Neutrophil (primary cell): ENCODE data around the gene LIMS1.
"Not testable (repeated sequence)": the region's sequence is repeated elsewhere in the genome, so short reads cannot be mapped to it uniquely, and the experiment has no call there.

Experiments used
- H3K27ac ChIP-seq: fragments of 200-600 bp; sonication (generic); 2 replicates; pipeline ENCODE4 v1.5.1; 2016; ENCODE audit warnings: mild to moderate bottlenecking, moderate library complexity
- H3K27me3 ChIP-seq: fragments of 200-600 bp; sonication (generic); 2 replicates; pipeline ENCODE4 v1.6.0; 2016; ENCODE audit warnings: mild to moderate bottlenecking
- H3K36me3 ChIP-seq: fragments of 200-600 bp; sonication (generic); 2 replicates; pipeline ENCODE4 v1.5.1; 2017
- H3K4me1 ChIP-seq, 2 experiments: fragments of 200-600 bp in 1 of 2; sonication (generic) in 1 of 2; 1 replicate in 1 of 2; 2 replicates in 1 of 2; pipeline versions ENCODE4 v1.5.1 to v1.6.1; 2013 to 2016; ENCODE audit warnings: low read depth in 1 of 2, low read length in 1 of 2, mild to moderate bottlenecking in 1 of 2, moderate library complexity in 1 of 2; ENCODE audit not compliant: control insufficient read depth in 1 of 2, insufficient read depth in 1 of 2
- H3K4me3 ChIP-seq, 2 experiments: fragments of 200-600 bp in 1 of 2; sonication (generic) in 1 of 2; 1 replicate in 1 of 2; 2 replicates in 1 of 2; pipeline ENCODE4 v1.5.1; 2013 to 2016; ENCODE audit warnings: low read depth in 1 of 2, low read length in 1 of 2, mild to moderate bottlenecking in 1 of 2, moderate library complexity in 1 of 2
- H3K9me3 ChIP-seq: fragments of 200-600 bp; sonication (generic); 2 replicates; pipeline ENCODE4 v1.5.1; 2016
- TF ChIP-seq, protein P1 (sequence below): fragments of 200-600 bp; sonication (generic); IDR thresholded peaks from 2 replicates; pipeline ENCODE4 v1.5.1; 2016; ENCODE audit warnings: antibody characterized with exemption

The LIMS1 gene

DNA sequence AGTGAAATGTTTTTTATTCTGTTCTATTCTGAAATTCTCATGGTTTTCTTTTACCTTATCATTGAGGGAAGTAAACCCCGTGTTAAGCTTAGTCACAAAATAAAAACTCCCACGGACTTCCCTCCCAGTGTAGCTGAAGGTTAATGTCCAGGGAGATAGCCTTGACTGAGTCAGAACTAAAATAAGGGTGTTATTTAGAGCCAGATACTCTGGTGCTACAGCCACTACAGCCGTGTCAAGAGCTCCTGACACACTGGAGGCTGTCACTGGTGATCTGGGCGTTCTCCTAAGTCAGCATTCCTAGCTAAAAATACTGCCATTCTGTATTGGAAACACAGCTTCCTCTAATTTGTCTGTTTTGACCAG is 103.0 kb downstream of the LIMS1 start:
- no peaks in the 10 kb centered on the region for H3K9me3 ChIP-seq
- peaks cover 77 to 85% of the 10 kb centered on the region in 2 experiments for H3K4me1 ChIP-seq
- TF ChIP-seq, protein P1, sequence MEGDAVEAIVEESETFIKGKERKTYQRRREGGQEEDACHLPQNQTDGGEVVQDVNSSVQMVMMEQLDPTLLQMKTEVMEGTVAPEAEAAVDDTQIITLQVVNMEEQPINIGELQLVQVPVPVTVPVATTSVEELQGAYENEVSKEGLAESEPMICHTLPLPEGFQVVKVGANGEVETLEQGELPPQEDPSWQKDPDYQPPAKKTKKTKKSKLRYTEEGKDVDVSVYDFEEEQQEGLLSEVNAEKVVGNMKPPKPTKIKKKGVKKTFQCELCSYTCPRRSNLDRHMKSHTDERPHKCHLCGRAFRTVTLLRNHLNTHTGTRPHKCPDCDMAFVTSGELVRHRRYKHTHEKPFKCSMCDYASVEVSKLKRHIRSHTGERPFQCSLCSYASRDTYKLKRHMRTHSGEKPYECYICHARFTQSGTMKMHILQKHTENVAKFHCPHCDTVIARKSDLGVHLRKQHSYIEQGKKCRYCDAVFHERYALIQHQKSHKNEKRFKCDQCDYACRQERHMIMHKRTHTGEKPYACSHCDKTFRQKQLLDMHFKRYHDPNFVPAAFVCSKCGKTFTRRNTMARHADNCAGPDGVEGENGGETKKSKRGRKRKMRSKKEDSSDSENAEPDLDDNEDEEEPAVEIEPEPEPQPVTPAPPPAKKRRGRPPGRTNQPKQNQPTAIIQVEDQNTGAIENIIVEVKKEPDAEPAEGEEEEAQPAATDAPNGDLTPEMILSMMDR, result no peak
- no peak overlapping the region for H3K4me3 ChIP-seq
- no peaks in the 10 kb centered on the region for H3K27me3 ChIP-seq
- H3K36me3 ChIP-seq, result no peaks in the 10 kb centered on the region
- peak overlapping the region; percentile 84 for H3K27ac ChIP-seq

DNA sequence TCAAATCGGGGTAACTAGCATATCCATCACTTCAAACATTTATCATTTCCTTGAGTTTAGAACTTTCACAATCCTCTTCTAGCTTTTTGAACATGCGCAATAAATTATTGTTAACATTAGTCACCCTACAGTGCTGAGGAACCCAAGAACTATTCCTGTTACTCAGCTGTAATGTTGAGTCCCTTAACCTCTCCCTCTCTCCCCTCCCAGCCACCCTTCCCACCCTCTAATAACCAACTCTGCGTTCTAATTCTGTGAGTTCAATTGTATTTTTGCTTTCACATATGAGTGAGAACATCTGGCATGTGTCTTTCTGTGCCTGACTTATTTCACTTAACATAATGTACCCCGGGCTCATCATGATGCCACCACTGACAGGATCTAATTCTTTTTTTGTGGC is 106.5 kb downstream of the LIMS1 start:
- Histone ChIP-seq H3K4me3 (no peak overlapping the region), H3K4me1 (peaks cover 48 to 51% of the 10 kb centered on the region in 2 experiments), H3K9me3 (no peaks in the 10 kb centered on the region), H3K36me3 (no peaks in the 10 kb centered on the region), H3K27me3 (no peaks in the 10 kb centered on the region), H3K27ac (peak overlapping the region; percentile 84)
- TF ChIP-seq, protein P1, result no peak

DNA sequence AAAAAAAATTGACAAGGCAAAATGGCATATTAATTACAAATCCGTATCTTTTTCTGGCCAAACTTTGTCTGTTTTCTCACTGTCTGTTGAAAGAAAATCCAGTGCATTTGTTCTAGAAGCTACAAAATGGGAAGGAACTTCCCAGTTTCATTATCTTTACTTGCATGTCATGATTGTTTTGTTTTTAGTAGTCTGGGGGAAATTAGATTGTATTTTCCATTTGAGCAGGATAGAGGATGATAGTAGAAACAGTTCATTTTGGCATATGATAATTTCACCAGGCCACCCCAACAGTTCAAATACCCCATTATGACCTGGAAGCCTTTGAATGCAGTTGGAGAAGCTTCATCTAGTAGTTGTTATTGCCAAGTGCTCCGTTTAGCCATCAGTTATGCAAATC is 107.5 kb downstream of the LIMS1 start:
- Histone ChIP-seq H3K27me3 (no peaks in the 10 kb centered on the region), H3K9me3 (no peaks in the 10 kb centered on the region), H3K27ac (peak overlapping the region; percentile 84), H3K4me1 (peaks cover 38 to 41% of the 10 kb centered on the region in 2 experiments), H3K4me3 (no peak overlapping the region), H3K36me3 (no peaks in the 10 kb centered on the region)
- TF ChIP-seq, protein P1, result no peak

DNA sequence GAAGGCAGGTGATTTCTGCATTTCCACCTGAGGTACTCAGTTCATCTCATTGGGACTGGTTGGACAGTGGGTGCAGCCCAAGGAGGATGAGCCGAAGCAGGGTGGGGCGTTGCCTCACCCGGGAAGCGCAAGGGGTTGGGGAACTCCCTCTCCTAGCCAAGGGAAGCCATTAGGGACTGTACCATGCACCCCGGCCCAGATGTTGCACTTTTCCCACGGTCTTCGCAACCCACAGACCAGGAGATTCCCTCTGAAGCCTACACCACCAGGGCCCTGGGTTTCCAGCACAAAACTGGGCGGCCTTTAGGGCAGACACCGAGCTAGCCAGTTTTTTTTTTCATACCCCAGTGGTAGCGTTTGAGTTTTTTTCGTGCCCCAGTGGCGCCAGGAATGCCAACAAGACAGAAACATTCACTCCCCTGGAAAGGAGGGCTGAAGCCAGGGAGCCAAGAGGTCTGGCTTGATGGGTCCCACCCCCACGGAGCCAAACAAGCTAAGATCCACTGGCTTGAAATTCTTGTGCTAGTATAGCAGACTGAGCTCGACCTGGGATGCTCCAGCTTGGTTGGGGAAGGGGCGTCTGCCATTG is 109.1 kb downstream of the LIMS1 start:
- Histone ChIP-seq H3K4me1 (peaks cover 25 to 26% of the 10 kb centered on the region in 2 experiments), H3K27ac (no peak overlapping the region), H3K9me3 (no peaks in the 10 kb centered on the region), H3K27me3 (no peaks in the 10 kb centered on the region), H3K36me3 (no peaks in the 10 kb centered on the region), H3K4me3 (no peak overlapping the region)
- TF ChIP-seq, protein P1, result no peak

DNA sequence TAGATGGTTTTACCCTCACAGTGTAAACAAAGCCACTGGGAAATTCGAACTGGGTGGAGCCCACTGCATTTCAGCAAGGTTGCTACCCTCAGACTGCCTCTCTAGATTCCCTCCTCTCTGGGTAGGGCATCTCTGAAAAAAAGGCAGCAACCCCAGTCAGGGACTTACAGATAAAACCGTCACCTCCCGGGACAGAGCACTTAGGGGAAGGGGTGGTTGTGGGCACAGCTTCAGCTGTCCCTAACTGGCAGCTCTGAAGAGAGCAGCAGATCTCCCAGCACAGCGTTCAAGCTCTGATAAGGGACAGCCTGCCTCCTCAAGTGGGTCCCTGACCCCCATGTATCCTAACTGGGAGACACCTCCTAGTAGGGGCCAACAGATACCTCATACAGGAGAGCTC is 109.6 kb downstream of the LIMS1 start:
- not testable (repeated sequence) for H3K27ac ChIP-seq, H3K27me3 ChIP-seq, H3K36me3 ChIP-seq

DNA sequence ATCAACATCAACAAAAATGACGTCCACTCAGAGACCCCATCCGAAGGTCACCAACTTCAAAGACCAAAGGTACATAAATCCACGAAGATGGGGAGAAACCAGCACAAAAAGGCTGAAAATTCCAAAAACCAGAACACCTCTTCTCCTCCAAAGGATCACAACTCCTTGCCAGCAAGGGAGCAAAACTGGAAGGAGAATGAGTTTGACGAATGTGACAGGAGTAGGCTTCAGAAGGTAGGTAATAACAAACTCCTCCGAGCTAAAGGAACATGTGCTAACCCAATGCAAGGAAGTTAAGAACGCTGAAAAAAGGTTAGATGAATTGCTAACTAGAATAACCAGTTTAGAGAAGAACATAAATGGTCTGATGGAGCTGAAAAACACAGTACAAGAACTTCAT is 110.2 kb downstream of the LIMS1 start:
- not testable (repeated sequence) for H3K36me3 ChIP-seq, H3K27me3 ChIP-seq, H3K27ac ChIP-seq, H3K9me3 ChIP-seq, H3K4me3 ChIP-seq
- H3K4me1 ChIP-seq, result peaks cover 25 to 26% of the 10 kb centered on the region in 2 experiments

More for the DNA sequence above, 109.6 kb downstream of the LIMS1 start:
- H3K4me1 ChIP-seq, result peaks cover 25 to 26% of the 10 kb centered on the region in 2 experiments
- H3K9me3 ChIP-seq, H3K4me3 ChIP-seq: not testable (repeated sequence)

DNA sequence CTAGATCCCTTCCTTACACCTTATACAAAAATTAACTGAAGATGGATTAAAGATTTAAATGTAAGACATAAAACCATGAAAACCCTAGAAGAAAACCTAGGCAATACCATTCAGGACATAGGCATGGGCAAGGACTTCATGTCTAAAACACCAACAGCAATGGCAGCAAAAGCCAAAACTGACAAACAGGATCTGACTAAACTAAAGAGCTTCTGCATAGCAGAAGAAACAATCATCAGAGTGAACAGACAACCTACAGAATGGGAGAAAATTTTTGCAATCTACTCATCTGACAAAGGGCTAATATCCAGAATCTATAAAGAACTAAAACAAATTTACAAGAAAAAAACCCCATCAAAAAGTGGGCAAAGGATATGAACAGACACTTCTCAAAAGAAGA is 114.5 kb downstream of the LIMS1 start:
- H3K27me3 ChIP-seq, H3K9me3 ChIP-seq, H3K4me3 ChIP-seq, H3K36me3 ChIP-seq, H3K27ac ChIP-seq: not testable (repeated sequence)
- peaks cover 26 to 28% of the 10 kb centered on the region in 2 experiments for H3K4me1 ChIP-seq

DNA sequence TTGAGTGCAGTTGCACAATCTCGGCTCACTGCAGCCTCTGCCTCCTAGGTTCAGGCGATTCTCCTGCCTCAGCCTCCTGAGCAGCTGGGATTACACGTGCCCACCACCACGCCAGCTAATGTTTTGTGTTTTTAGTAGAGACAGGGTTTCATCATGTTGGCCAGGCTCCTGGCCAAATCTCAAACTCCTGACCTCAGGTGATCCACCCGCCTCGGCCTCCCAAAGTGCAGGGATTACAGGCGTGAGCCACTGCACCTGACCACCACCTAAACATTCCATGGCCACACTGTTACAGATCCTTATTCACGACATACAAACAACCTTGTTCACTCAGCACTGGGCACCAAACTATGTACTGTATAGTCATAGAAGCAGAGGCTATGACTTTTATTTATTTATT is 116.2 kb downstream of the LIMS1 start:
- Histone ChIP-seq H3K4me1 (peaks cover 32 to 35% of the 10 kb centered on the region in 2 experiments), H3K27ac (peak overlapping the region; percentile 89)
- not testable (repeated sequence) for H3K9me3 ChIP-seq, H3K4me3 ChIP-seq, H3K36me3 ChIP-seq, H3K27me3 ChIP-seq

DNA sequence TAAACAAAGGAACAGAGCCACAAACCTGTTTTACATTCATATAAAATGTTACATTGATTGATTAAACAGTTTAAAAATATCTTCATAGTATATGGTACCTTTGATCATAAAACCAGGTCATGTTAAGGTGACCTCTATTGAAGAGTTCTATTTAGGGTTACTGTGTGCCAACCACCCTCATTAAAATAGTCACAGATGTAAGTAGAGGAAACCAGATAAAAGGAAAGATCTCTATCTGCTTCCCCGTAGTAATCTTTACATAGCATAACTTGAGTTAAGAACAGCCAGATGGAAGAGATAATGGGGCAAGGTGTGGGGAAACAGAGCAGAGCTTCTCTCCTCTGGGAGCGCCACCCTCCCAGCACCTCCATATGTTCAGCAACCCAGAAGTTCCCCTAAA is 117.2 kb downstream of the LIMS1 start:
- not testable (repeated sequence) for H3K27me3 ChIP-seq, H3K36me3 ChIP-seq, H3K4me3 ChIP-seq, H3K9me3 ChIP-seq
- Histone ChIP-seq H3K27ac (peak overlapping the region; percentile 89), H3K4me1 (peaks cover 32 to 39% of the 10 kb centered on the region in 2 experiments)

DNA sequence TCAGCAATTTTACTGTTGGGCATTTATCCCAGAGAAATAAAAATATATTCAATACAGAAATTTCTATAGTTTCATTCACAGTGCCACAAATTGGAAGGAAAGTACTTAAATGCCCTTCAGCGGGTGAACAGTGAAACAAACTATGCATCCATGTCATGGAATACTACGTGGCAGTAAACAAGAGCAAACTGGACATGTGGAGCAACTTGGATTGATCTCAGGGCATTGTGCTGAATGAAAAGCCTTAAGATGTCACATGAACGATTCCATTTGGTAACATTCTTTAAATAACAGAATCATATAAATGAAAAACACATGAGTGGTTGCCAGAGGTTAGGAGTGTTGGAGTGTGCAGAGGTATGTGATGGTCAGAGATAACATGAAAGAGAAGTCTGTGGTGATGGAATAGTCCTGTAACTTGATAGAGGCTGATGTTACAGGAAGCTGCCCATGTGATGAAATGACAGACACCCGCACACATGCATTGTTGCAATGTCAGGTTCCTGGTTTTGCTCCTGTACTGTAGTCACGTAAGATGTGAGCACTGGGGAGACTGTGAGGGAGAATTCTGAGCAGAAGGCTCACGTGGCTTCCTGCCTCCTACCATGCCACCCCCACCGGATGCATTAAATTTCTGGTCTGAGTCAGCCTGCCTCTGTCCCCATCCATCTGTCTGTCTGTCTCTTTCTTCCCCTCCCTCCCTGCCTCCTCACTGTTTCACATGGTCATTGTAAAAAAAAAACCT is 118.1 kb downstream of the LIMS1 start:
- peak overlapping the region; percentile 17 to 41 for H3K4me3 ChIP-seq
- not testable (repeated sequence) for H3K36me3 ChIP-seq, H3K27me3 ChIP-seq, H3K9me3 ChIP-seq
- peaks cover 34 to 42% of the 10 kb centered on the region in 2 experiments for H3K4me1 ChIP-seq
- peak overlapping the region; percentile 93 for H3K27ac ChIP-seq
